ENCODE measurements around the gene ARHGAP24.

ARHGAP24 gene

GRCh38 chr4:86043755-86044592, 569.0 kb downstream of the ARHGAP24 start:
- TF ChIP-seq EP300 (IDR thresholded peaks at IDR 0.05; ENCODE audit: borderline replicate concordance) (no peak), RAD21 (IDR thresholded peaks at IDR 0.05; ENCODE audit: low read depth) (peak; percentile 72)

DNA sequence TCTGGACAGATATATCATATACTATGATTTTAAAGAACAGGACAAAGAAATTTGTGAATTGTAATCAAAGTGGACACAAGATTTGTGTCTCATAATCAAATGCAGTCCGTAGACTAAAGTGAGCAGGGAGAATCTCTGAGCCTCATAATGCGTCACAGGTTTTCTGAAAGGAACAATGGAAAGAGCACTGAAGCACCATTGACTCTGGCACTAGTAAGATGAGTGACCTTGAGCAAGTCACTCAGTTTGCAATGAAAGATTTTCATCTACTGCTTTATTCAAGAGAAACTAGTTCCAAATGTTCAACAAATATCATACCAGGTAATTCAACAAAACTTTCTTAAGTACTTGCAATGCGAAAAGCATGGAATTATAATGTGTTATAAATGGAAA, 569.6 kb downstream of the ARHGAP24 start:
- no peak for TF ChIP-seq YY1 (IDR thresholded peaks at IDR 0.05; ENCODE audit: low read depth)
- no peak for TF ChIP-seq TEAD4 (IDR thresholded peaks at IDR 0.05)
- TF ChIP-seq, protein P1, sequence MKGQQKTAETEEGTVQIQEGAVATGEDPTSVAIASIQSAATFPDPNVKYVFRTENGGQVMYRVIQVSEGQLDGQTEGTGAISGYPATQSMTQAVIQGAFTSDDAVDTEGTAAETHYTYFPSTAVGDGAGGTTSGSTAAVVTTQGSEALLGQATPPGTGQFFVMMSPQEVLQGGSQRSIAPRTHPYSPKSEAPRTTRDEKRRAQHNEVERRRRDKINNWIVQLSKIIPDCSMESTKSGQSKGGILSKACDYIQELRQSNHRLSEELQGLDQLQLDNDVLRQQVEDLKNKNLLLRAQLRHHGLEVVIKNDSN (IDR thresholded peaks at IDR 0.05) = no peak
- TF ChIP-seq CEBPB (IDR thresholded peaks at IDR 0.05) = no peak
- no peak for TF ChIP-seq TAF1 (IDR thresholded peaks at IDR 0.05; ENCODE audit: low read depth)
- no peak for TF ChIP-seq RAD21 (IDR thresholded peaks at IDR 0.05; ENCODE audit: low read depth)

- no peak for TF ChIP-seq FOXM1 (IDR thresholded peaks at IDR 0.05; ENCODE audit: borderline replicate concordance, low read depth)
- no peak for TF ChIP-seq CEBPB (IDR thresholded peaks at IDR 0.05)
- TF ChIP-seq RAD21 (IDR thresholded peaks at IDR 0.05; ENCODE audit: low read depth) = no peak
- TF ChIP-seq TEAD4 (IDR thresholded peaks at IDR 0.05) = no peak
- TF ChIP-seq YY1 (IDR thresholded peaks at IDR 0.05; ENCODE audit: low read depth) = no peak
- TF ChIP-seq, protein P1 (IDR thresholded peaks at IDR 0.05) = no peak
- no peak for TF ChIP-seq MAX (IDR thresholded peaks at IDR 0.05)
- TF ChIP-seq CREB1 (IDR thresholded peaks at IDR 0.05; ENCODE audit: low read depth) = no peak
- no peak for TF ChIP-seq EGR1 (IDR thresholded peaks at IDR 0.05)
- no peak for TF ChIP-seq EP300 (IDR thresholded peaks at IDR 0.05; ENCODE audit: borderline replicate concordance)
Measured at GRCh38 chr4:86048426-86048825, 573.5 kb downstream of the ARHGAP24 start.

- TF ChIP-seq MAX (IDR thresholded peaks at IDR 0.05) (no peak), FOXM1 (IDR thresholded peaks at IDR 0.05; ENCODE audit: borderline replicate concordance, low read depth) (no peak), TCF12 (IDR thresholded peaks at IDR 0.05; ENCODE audit: low read depth) (no peak), TEAD4 (IDR thresholded peaks at IDR 0.05) (no peak), ZBTB7A (IDR thresholded peaks at IDR 0.05; ENCODE audit: low read depth) (no peak), CEBPB (IDR thresholded peaks at IDR 0.05) (no peak), RAD21 (IDR thresholded peaks at IDR 0.05; ENCODE audit: low read depth) (no peak), TAF1 (IDR thresholded peaks at IDR 0.05; ENCODE audit: low read depth) (no peak), EGR1 (IDR thresholded peaks at IDR 0.05) (no peak), EP300 (IDR thresholded peaks at IDR 0.05; ENCODE audit: borderline replicate concordance) (no peak), YY1 (IDR thresholded peaks at IDR 0.05; ENCODE audit: low read depth) (no peak)
- TF ChIP-seq, protein P2, sequence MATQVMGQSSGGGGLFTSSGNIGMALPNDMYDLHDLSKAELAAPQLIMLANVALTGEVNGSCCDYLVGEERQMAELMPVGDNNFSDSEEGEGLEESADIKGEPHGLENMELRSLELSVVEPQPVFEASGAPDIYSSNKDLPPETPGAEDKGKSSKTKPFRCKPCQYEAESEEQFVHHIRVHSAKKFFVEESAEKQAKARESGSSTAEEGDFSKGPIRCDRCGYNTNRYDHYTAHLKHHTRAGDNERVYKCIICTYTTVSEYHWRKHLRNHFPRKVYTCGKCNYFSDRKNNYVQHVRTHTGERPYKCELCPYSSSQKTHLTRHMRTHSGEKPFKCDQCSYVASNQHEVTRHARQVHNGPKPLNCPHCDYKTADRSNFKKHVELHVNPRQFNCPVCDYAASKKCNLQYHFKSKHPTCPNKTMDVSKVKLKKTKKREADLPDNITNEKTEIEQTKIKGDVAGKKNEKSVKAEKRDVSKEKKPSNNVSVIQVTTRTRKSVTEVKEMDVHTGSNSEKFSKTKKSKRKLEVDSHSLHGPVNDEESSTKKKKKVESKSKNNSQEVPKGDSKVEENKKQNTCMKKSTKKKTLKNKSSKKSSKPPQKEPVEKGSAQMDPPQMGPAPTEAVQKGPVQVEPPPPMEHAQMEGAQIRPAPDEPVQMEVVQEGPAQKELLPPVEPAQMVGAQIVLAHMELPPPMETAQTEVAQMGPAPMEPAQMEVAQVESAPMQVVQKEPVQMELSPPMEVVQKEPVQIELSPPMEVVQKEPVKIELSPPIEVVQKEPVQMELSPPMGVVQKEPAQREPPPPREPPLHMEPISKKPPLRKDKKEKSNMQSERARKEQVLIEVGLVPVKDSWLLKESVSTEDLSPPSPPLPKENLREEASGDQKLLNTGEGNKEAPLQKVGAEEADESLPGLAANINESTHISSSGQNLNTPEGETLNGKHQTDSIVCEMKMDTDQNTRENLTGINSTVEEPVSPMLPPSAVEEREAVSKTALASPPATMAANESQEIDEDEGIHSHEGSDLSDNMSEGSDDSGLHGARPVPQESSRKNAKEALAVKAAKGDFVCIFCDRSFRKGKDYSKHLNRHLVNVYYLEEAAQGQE (IDR thresholded peaks at IDR 0.05; ENCODE audit: low read depth) = no peak
Measured at GRCh38 chr4:86050496-86050895, 575.5 kb downstream of the ARHGAP24 start.
